K562 (cell line): ENCODE results near the gene ZNF155. TPM values are rescaled to one million over a fixed set of nuclear protein-coding genes. Genes with fewer than 3 reads are reported as not detected.

Experiments used
- ATAC-seq: fragments of 200-7000 bp; cut with Tn5 transposase; 3 replicates; pipeline ENCODE4 v1.9.1; 2020; ENCODE audit warnings: moderate library complexity
- Bru-seq: library from RNA; stranded (reverse); fragments of 400-500 nt; gene quantifications from one replicate; lab custom pipeline; 2021; lab: Mats Ljungman, UMichigan
- BruChase-seq, 2 experiments: library from RNA; stranded (reverse); fragments of 400-500 nt; gene quantifications; one replicate each; lab custom pipeline; 2021; lab: Mats Ljungman, UMichigan
- BruUV-seq: library from RNA; stranded (reverse); fragments of 400-500 nt; replicated peaks from 2 replicates; lab custom pipeline; 2021; lab: Mats Ljungman, UMichigan
- CTCF ChIA-PET: fragments of 300-600 bp; formaldehyde crosslinking; extraction: SDS; loops from one replicate; lab custom pipeline; 2021; ENCODE audit warnings: low intra/inter-chr PET ratio; lab: Yijun Ruan, JAX
- POLR2A ChIA-PET: fragments of 300-600, 350-650 bp; sonication (Branson Sonifier 250); formaldehyde crosslinking; extraction: SDS; loops from one replicate; lab custom pipeline; 2021; ENCODE audit warnings: antibody characterized with exemption, inconsistent platforms; lab: Yijun Ruan, JAX
- DNase-seq, 4 experiments: peaks; one replicate each; pipeline versions ENCODE4 v3.0.0 to v3.0.0-alpha.2; 2011 to 2018; ENCODE audit warnings: low spot score in 3 of 4, mixed read lengths in 3 of 4; ENCODE audit errors: extremely low read depth in 1 of 4
- FAIRE-seq: peaks from 2 replicates; lab custom pipeline; 2011; peaks lifted over from hg19 to GRCh38; lab: Jason Lieb, UNC
- H2AFZ ChIP-seq: 2 replicates; pipeline ENCODE4 v1.6.0; 2011; ENCODE audit warnings: low read depth, low read length, control low read depth, inconsistent platforms
- H3K27ac ChIP-seq: fragments of 200-600 bp; 3 replicates; pipeline ENCODE4 v1.8.0; 2011; ENCODE audit warnings: low read depth, mild to moderate bottlenecking, control low read depth, inconsistent platforms, low read length, moderate library complexity, mixed read lengths; ENCODE audit errors: extremely low read depth
- H3K27me3 ChIP-seq, 2 experiments: fragments of 300-600 bp in 1 of 2; 2 replicates in 1 of 2; 3 replicates in 1 of 2; pipeline versions ENCODE4 v1.6.0 to v1.8.0; 2011; ENCODE audit warnings: inconsistent platforms in 2 of 2, low read length in 2 of 2, mild to moderate bottlenecking in 1 of 2, mixed read lengths in 1 of 2, moderate library complexity in 1 of 2; ENCODE audit not compliant: control insufficient read depth in 2 of 2, insufficient read depth in 2 of 2
- H3K36me3 ChIP-seq: fragments of 300-600 bp; 3 replicates; pipeline ENCODE4 v1.8.0; 2011; ENCODE audit warnings: mild to moderate bottlenecking, low read length, inconsistent platforms; ENCODE audit not compliant: control insufficient read depth, insufficient read depth
- H3K4me1 ChIP-seq, 2 experiments: fragments of 200-600 bp in 1 of 2; replicated peaks in 1 of 2; 2 replicates in 1 of 2; 3 replicates in 1 of 2; pipeline versions ENCODE4 v1.5.1 to v1.8.0; 2011; ENCODE audit warnings: inconsistent platforms in 2 of 2, low read length in 2 of 2, mild to moderate bottlenecking in 1 of 2, mixed read lengths in 1 of 2, moderate library complexity in 1 of 2; ENCODE audit not compliant: control insufficient read depth in 2 of 2, insufficient read depth in 2 of 2
- H3K4me2 ChIP-seq: 2 replicates; pipeline ENCODE4 v1.6.1; 2011; ENCODE audit warnings: low read length, control low read depth, inconsistent platforms, mixed read lengths; ENCODE audit not compliant: insufficient read depth
- H3K4me3 ChIP-seq: fragments of 200-600 bp; sonication (generic), shearing (Covaris generic); 2 replicates; pipeline ENCODE4 v1.5.1; 2016; ENCODE audit warnings: control low read depth, inconsistent platforms
- H3K79me2 ChIP-seq: fragments of 200-600 bp; 3 replicates; pipeline ENCODE4 v1.8.0; 2011; ENCODE audit warnings: low read length, inconsistent platforms; ENCODE audit not compliant: control insufficient read depth, insufficient read depth
- H3K9ac ChIP-seq, 2 experiments: 2 replicates each; pipeline versions ENCODE4 v1.6.0 to v1.6.1; 2011; ENCODE audit warnings: low read depth in 2 of 2, low read length in 2 of 2, control low read depth in 1 of 2, inconsistent platforms in 1 of 2, mild to moderate bottlenecking in 1 of 2, mixed read lengths in 1 of 2; ENCODE audit not compliant: insufficient read depth in 1 of 2
- H3K9me1 ChIP-seq: one replicate; pipeline ENCODE4 v1.6.0; 2011; ENCODE audit warnings: inconsistent platforms, mild to moderate bottlenecking, low read length, moderate library complexity; ENCODE audit not compliant: control insufficient read depth, insufficient read depth
- H3K9me3 ChIP-seq: replicated peaks from 2 replicates; pipeline ENCODE4 v1.5.1; 2011; ENCODE audit warnings: low read depth, low read length, inconsistent platforms; ENCODE audit not compliant: control insufficient read depth, insufficient read depth
- H4K20me1 ChIP-seq: replicated peaks from 2 replicates; pipeline ENCODE4 v1.6.1; 2011; ENCODE audit warnings: low read length, inconsistent platforms, mixed read lengths; ENCODE audit not compliant: control insufficient read depth, insufficient read depth
- ATF7 ChIP-seq: fragments of 450-650 bp; IDR thresholded peaks from 2 replicates; pipeline ENCODE4 v1.7.1; 2014; ENCODE audit warnings: mild to moderate bottlenecking, moderate library complexity
- E2F5 ChIP-seq: sonication (generic); formaldehyde crosslinking; IDR thresholded peaks from 2 replicates; pipeline ENCODE4 v1.8.0; 2022; ENCODE audit warnings: mild to moderate bottlenecking, missing genetic modification reagents
- JUND ChIP-seq, 2 experiments: IDR thresholded peaks; 2 replicates in 1 of 2; 3 replicates in 1 of 2; pipeline ENCODE4 v1.6.1; 2011; ENCODE audit warnings: borderline replicate concordance in 2 of 2, low read depth in 2 of 2, low read length in 2 of 2, improper control_type of control experiment in 1 of 2, missing biosample characterization in 1 of 2, missing genetic modification characterization in 1 of 2, missing genetic modification reagents in 1 of 2
- SPI1 ChIP-seq: IDR thresholded peaks from 2 replicates; pipeline ENCODE4 v1.6.1; 2011; ENCODE audit warnings: low read depth, low read length, control low read depth, borderline replicate concordance
- ZFP30 ChIP-seq: fragments of 250-450 bp; sonication (Bioruptor Pico); IDR thresholded peaks from 2 replicates; pipeline ENCODE4 v1.8.0; 2022; ENCODE audit warnings: moderate library complexity, mild to moderate bottlenecking, inconsistent platforms, borderline replicate concordance
- WGBS: fragments of 100-300 bp; shearing (Covaris generic); methylation state at CpG from one replicate; pipeline ENCODE4 v1.1.6; 2016; ENCODE audit warnings: low coverage, mixed read lengths; ENCODE audit not compliant: insufficient coverage; ENCODE audit errors: missing lambda C conversion rate; 5-methylcytosine and 5-hydroxymethylcytosine counted together
- in situ Hi-C: fragments of 300-500 bp; cut with MboI; formaldehyde crosslinking; loops from 4 replicates; pipeline ENCODE4 v1.15.0; 2018; ENCODE audit warnings: inconsistent platforms, mixed read lengths
- intact Hi-C: fragments of 100-400 bp; cut with micrococcal nuclease; formaldehyde crosslinking; loops from 2 replicates; pipeline ENCODE4 v1.14.2; 2022
- long read RNA-seq, 3 experiments: library from polyadenylated mRNA in 2 of 3; library from RNA in 1 of 3; unstranded in 2 of 3; stranded (forward) in 1 of 3; transcript quantifications; one replicate each; pipeline ENCODE4 v2.0.0, GENCODE V29; 2019 to 2022
- polyA minus RNA-seq, 3 experiments: library from RNA; depleted of rRNA, polyadenylated mRNA; stranded (reverse); fragments of >200 nt; gene quantifications; 2 replicates each; pipeline ENCODE4 v1.2.3, GENCODE V29; 2011
- polyA plus RNA-seq, 8 experiments: library from polyadenylated mRNA; depleted of rRNA in 4 of 8; stranded (reverse) in 5 of 8; unstranded in 3 of 8; fragments of >200 nt; fragmentation: Nextera tagmentation in 2 of 8; fragmentation: Illumina TruSeq in 1 of 8; extraction: Ambion mirVana in 2 of 8; extraction: Trizol in 1 of 8; gene quantifications; 2 replicates each; pipeline versions ENCODE4 v1.2.1 to v1.2.3, GENCODE V29; 2011 to 2014; ENCODE audit warnings: inconsistent platforms in 1 of 8, missing spikeins in 1 of 8
- total RNA-seq, 7 experiments: library from RNA; depleted of rRNA in 6 of 7; stranded (reverse); fragments of >200 nt in 6 of 7; fragmentation: Illumina TruSeq in 2 of 7; extraction: Trizol in 2 of 7; gene quantifications; 2 replicates each; pipeline versions ENCODE4 v1.2.1 to v1.2.3, GENCODE V29; 2011 to 2021; ENCODE audit warnings: low replicate concordance in 1 of 7
- TF ChIP-seq, protein P1 (sequence below): conservative IDR thresholded peaks from 2 replicates; pipeline ENCODE4 v1.6.1; 2011; ENCODE audit warnings: low read depth, mild to moderate bottlenecking, low read length; ENCODE audit not compliant: control insufficient read depth
- TF ChIP-seq, protein P2 (sequence below), 2 experiments: fragments of 450-650 bp in 1 of 2; sonication (generic) in 1 of 2; formaldehyde crosslinking in 1 of 2; IDR thresholded peaks in 1 of 2; conservative IDR thresholded peaks in 1 of 2; 2 replicates each; pipeline versions ENCODE4 v1.6.1 to v1.8.1; 2016 to 2023; ENCODE audit warnings: mild to moderate bottlenecking in 2 of 2, moderate library complexity in 2 of 2, inconsistent platforms in 1 of 2, missing genetic modification reagents in 1 of 2

The ZNF155 gene
- 0.72 and 1.5 TPM in 2 replicates for total RNA-seq (2011; cell fraction: chromatin; rRNA removed; ENCODE audit: low replicate concordance)
- 0.17 and 0.39 TPM in 2 replicates for total RNA-seq (2011; cell fraction: nucleolus; rRNA removed)
- total RNA-seq (2011; cell fraction: nucleoplasm; rRNA removed): 1.7 and 2.1 TPM in 2 replicates
- total RNA-seq (2014; rRNA removed) (0.09 and 0.29 TPM in 2 replicates), total RNA-seq (2014; rRNA removed; fragmentation: Illumina TruSeq; extraction: Trizol) (0.67 and 0.76 TPM in 2 replicates), total RNA-seq (2015; rRNA removed; fragmentation: Illumina TruSeq; extraction: Trizol) (0.26 and 0.29 TPM in 2 replicates), total RNA-seq (2021) (0.47 and 0.62 TPM in 2 replicates), polyA plus RNA-seq (2011; rRNA removed) (0.09 and 0.20 TPM in 2 replicates), polyA plus RNA-seq (2014; fragmentation: Illumina TruSeq; extraction: Trizol) (0.22 and 0.28 TPM in 2 replicates), polyA plus RNA-seq (2014; fragmentation: Nextera tagmentation; extraction: Ambion mirVana) (under 1 TPM; 0.37 to 0.53 TPM), polyA plus RNA-seq (2014; rRNA removed) (0.26 and 0.40 TPM in 2 replicates), polyA minus RNA-seq (2011; rRNA and poly(A)+ RNA removed) (0.24 and 0.28 TPM in 2 replicates), Bru-seq, nascent RNA (percentile 37 among the genes with signal in this experiment), BruChase-seq, experiment 1, labeled RNA remaining after a 2-hour chase (percentile 41 among the genes with signal in this experiment), BruChase-seq, experiment 2, labeled RNA remaining after a 6-hour chase (percentile 41 among the genes with signal in this experiment)
- polyA plus RNA-seq (2011; cell fraction: cytosol; rRNA removed): 0.01 TPM in 2 replicates
- 0.18 TPM in 2 replicates for polyA plus RNA-seq (2011; cell fraction: nucleus; rRNA removed)
- polyA plus RNA-seq (2012): 0.23 and 0.64 TPM in 2 replicates
- polyA minus RNA-seq (2011; cell fraction: cytosol; rRNA and poly(A)+ RNA removed): not detected in 2 replicates
- polyA minus RNA-seq (2011; cell fraction: nucleus; rRNA and poly(A)+ RNA removed): 0.13 and 1.2 TPM in 2 replicates
- long read RNA-seq, experiment 1, partial matches to known transcripts: 0 of 5 reads
- long read RNA-seq, experiment 1, other reads (novel, unspliced or antisense): 5 of 5 reads
- long read RNA-seq, experiment 2: 0 reads
- long read RNA-seq, experiment 3: 0 reads

DNA sequence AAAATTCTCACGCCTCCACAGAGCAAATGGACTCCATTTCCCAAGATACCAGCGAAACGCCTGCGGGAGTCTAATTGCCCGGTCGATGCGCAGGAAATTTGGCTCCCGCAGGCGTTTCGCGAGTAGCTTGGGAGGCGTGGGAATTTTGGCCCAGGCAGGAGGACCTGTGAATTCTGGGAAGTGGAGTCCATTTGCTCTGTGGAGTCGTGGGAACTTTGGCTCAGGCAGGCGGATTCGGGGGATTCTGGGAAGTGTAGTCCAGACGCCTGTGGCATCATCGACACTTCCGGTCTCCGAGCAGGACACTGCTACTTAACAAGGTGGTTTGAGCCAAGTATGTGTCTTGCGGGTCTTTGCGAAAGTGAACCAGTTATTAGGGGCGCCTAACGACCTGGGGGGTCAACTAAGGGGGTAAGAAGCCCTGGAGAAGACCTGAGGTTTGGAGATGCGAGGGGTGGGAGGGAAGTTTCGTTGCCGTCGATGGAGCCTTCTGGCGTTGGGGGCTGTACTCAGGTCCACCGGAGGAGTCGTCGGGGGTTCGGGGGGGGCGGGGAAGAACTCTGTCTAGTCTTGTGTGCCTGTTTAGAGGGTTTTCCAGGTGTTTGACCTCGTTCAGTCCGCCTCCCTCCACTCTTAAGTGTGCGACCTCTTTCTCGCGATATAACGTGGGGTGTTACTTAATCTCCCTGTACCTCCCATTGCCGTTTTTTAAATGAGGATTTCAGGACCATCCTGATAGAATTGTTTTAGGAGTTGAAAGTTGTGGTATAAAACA lies at the start of gene ZNF155:
ZNF155 (plus strand) TSS at position 277 of the 775 bp plus-strand sequence. CDS start 4,356 bp downstream, outside the sequence.
- POLR2A ChIA-PET: interaction anchor here (0.6 to 0.7 kb wide), 3 partner anchors 17 to 221 kb away, joined by 3 to 4 read pairs (median 3); no protein-coding TSS in a partner anchor
- intact Hi-C loops (no loop called here), in situ Hi-C loops (no loop called here)
- H3K9me3 ChIP-seq: no peaks in the 10 kb centered on the region
- BruUV-seq: no TSS peak
- no peak within 1 kb of the TSS for H3K27ac ChIP-seq
- peak; percentile 63 to 82 (median 70) for DNase-seq
- peak within 1 kb of the TSS; percentile 32 for H3K4me3 ChIP-seq
- no peak within 1 kb of the TSS for H3K9ac ChIP-seq
- peak; percentile 94 for FAIRE-seq
- no peaks in the 10 kb centered on the region for H3K4me1 ChIP-seq
- no peaks in the 10 kb centered on the region for H3K36me3 ChIP-seq
- peak within 1 kb of the TSS; percentile 78 for H3K4me2 ChIP-seq
- H2AFZ ChIP-seq: peak within 1 kb of the TSS; percentile 94
- CTCF ChIA-PET: no interaction called here
- no peaks in the 10 kb centered on the region for H4K20me1 ChIP-seq
- ATAC-seq: peak; percentile 99
- no peaks in the 10 kb centered on the region for H3K9me1 ChIP-seq
- WGBS: 12% methylated on average over 35 of the region's 40 CpGs
- no peaks in the 10 kb centered on the region for H3K79me2 ChIP-seq
- no peaks in the 10 kb centered on the region for H3K27me3 ChIP-seq
- TF ChIP-seq, protein P1, sequence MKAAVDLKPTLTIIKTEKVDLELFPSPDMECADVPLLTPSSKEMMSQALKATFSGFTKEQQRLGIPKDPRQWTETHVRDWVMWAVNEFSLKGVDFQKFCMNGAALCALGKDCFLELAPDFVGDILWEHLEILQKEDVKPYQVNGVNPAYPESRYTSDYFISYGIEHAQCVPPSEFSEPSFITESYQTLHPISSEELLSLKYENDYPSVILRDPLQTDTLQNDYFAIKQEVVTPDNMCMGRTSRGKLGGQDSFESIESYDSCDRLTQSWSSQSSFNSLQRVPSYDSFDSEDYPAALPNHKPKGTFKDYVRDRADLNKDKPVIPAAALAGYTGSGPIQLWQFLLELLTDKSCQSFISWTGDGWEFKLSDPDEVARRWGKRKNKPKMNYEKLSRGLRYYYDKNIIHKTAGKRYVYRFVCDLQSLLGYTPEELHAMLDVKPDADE: peak; percentile 48; the same call in 1 of the 2 replicates
- TF ChIP-seq, protein P2, sequence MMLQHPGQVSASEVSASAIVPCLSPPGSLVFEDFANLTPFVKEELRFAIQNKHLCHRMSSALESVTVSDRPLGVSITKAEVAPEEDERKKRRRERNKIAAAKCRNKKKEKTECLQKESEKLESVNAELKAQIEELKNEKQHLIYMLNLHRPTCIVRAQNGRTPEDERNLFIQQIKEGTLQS (IDR thresholded peaks at IDR 0.05): peak; percentile 25; the same call in 1 of the 2 replicates
- TF ChIP-seq, protein P2 (CRISPR knock-in tag; conservative IDR thresholded peaks at IDR 0.05): no peak
- TF ChIP-seq ZFP30 (CRISPR knock-in tag) (no peak), JUND (IDR thresholded peaks at IDR 0.05; ENCODE audit: borderline replicate concordance, low read depth, low read length) (peak; percentile 22; the same call in 1 of the 2 replicates), JUND (tag; IDR thresholded peaks at IDR 0.05; ENCODE audit: borderline replicate concordance, low read depth, low read length) (no peak), ATF7 (peak; percentile 37; the same call in 1 of the 2 replicates), E2F5 (no peak), SPI1 (peak; percentile 27; the same call in 1 of the 2 replicates)
